Muscle of arm (tissue), 12 donors: ENCODE results near the gene PSMD14. TPM values are rescaled to one million over a fixed set of nuclear protein-coding genes. Genes with fewer than 3 reads are reported as not detected.

Experiments used
- DNase-seq: peaks from one replicate; pipeline ENCODE4 v3.0.0-alpha.2; 2013
- polyA plus RNA-seq, 12 donors: library from polyadenylated mRNA; unstranded; fragments of 120-200 nt; gene quantifications; one replicate each; pipeline ENCODE4 v1.2.1, GENCODE V29; 2013; ENCODE audit not compliant: insufficient read length in 12 of 12

PSMD14 gene
- polyA plus RNA-seq, 12 donors = 20.8 to 50.5 (median 47.2) TPM; not detected in 1

DNA sequence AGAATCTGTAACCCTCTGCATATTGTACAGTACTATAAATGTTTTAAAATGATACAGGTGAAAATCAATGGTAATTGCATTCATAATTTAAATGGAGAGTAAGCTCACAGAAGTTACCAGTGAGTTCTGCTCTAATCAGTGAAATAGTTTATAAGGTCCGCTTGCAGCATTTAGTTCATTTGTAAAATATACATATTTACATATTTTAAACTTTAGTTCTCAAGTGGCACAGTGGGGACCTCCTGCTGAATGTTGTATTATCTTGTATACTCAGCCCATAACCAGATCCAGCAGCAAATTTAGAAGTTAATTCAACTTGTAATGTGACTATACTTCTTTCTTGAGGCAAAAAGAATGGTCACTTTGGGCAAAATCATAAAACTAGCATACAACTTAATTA lies 66.2 kb downstream of the PSMD14 start:
- DNase-seq = no peak

DNA sequence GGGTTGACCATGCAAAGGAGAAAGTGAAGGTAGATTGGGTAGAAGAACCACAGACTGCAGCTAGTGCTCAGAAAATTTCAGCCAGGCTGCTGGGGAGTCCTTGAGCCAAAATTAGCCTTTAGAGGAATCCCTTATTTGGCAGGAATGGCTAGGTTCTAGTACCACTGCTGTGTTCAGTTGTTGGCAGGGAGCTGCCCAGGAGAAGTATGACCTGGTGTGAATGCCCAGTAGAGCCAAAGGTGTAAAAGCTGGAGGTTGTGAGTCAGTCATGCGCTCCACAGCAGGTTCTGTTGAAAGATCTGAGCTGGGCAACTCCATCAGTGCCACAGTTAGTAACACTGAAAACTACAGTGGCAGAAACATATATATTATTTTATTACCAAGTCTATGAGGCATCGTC lies 71.5 kb downstream of the PSMD14 start:
- no peak for DNase-seq

DNA sequence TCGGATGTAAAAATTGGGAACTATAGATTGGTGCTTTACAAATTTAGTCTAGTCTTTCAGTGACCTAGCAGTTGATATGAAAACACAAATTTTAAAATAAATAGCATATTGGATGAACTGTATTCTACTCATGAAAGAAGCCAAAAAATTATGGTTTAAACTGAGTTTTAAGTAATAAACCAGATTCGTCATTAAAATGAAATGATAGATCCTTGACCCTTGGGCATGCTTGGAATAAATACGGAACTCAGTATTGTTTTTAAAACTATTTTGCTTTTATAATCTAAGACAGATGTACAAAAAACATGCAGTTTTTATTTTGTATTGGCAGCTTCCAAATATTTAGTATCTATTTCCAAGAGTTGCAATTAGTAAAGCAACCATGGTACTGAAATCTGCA lies 73.3 kb downstream of the PSMD14 start:
- peak; percentile 13 for DNase-seq

DNA sequence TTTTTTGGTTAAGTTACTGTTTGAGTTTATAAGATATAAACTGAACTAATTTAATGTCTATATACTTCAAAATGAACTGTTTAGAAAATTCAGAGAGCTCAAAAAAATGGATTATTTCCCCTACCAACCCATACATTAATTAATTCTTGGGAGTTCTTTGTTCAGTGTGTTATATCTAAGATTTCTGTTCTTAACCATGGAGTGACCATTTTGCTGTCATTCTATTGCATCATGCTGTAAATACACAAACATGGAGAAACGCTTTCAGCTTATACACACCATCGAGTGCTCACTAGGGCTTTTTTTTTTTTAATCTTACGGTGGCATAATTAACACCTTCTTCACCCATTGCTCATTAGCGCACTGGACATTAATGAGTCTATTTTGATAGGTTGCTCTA lies 74.5 kb downstream of the PSMD14 start:
- no peak for DNase-seq

DNA sequence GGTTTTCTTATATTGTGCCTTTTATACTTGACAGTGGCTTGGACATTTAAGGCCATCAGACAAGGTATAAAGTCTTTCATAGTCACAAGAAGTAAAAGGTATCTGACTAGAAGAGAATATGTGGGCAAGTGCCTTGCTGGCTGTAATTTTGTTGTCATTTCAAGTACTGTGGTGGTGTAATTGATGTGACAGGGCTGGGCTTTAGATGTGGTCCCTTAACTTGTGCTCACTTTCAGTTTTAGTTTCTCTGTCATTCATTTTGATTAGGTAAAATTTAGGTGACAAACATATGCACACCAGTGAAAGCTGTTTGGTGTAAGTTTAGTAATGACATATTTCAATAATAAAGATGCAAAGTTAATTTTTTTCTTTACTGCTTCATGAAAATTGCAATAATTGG lies 76.6 kb downstream of the PSMD14 start:
- DNase-seq = no peak

DNA sequence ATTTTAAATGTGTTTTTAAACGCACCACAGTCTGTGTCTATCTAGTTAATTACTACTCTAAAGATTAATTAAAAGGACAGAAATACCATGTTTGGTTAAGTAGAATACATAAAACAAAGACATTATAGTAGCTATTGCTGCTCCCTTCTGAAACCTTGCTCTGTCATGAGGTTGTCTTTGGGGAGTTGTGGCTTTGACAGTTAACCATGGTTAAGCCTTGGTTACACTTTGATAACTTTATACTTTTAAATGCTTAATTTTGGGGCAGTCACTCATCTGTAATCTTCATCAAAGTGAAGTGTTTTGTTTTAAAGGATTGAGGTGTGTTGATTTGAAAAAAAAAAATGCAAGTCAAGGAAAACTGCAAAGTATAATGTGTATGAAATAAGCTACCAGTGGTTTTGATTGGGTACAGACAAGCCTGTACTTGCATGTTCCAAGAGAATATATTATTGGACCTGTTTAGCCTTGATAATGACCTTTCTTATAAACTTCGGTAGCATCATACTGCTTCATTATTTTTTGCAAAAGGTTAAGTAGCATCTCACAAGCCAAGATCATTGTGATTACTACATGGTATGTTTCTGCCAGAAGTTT lies 78.1 kb downstream of the PSMD14 start:
- DNase-seq = no peak

DNA sequence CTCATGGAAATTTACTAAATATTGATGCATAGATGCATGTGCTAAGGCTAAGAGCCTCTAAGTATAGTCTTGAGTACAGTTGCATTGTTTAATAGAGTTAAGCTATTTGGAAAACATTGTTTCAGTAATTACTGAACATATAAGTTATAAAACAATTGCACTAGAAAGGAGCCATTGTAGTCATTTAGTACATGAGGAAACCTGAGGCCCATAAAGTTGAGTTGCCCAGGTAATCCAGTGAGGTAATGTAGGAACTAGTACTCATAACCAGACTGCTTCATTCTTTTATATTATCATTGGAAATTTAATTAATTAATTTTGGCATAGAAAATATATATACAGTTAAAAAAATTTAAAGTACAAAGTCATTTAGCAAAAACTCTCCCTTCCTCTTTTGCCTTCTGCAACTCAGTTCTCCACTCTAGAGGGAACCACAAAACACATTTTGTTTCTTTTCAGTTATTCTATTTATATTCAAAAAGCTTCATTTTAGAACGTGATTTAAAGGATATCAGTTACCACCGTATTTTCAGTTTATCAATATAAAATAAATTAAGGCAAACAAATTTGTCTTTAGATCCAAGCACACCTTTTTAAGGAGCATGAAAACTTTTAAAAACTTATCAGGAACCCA lies 80.0 kb downstream of the PSMD14 start:
- DNase-seq = no peak

DNA sequence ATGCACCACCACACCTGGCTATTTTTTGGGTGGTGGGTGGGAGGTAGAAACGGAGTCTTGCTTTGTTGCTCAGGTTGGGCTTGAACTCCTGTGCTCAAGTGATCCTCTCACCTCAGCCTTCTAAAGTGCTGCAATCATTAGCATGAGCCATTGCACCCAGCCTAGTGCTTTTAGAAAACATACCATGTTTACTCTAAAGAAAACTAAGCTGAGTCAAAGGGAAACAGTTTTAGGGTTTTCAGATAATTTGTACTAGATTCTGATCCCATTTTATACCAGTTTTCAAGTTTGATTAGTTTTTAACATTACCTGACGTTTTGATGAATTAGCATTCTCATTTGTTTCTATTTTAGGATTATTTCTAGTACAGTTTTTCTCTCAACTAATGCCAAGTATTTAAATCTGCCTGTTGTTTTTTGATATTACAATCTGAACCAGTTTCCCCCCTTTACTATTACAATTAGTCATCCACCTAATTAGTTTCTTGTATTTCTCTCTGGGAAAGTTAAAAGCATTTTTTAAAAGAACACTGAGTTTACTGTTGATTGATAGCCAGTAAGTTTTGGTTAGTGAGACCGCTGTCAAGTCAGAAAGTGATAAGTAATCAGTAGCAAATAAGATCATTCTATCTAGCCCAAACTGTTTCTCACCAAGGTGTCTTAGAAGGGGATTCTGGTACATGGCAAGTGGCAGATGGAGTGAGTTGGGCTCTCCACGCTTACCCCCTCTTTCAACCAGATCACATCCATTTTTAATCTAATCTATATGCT lies 83.7 kb downstream of the PSMD14 start:
- no peak for DNase-seq

DNA sequence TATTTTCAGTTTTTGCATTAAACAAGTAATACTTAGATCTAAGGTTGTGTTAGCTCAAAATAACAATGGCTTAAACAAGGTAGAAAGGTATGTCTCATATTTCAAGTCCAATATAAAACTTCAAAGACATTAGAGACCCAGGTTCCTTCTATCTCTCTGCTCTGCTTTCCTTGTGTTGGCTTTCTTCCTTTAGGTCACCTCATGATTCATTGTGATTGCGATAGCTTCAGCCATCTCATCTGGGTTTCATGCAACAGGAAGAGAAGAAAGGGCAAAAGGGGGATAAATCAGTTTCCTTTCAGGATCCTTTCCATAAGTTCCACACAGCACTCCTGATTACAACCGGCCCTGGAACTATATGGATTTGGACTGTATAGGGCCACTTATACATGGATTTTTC lies 91.9 kb downstream of the PSMD14 start:
- DNase-seq = no peak

DNA sequence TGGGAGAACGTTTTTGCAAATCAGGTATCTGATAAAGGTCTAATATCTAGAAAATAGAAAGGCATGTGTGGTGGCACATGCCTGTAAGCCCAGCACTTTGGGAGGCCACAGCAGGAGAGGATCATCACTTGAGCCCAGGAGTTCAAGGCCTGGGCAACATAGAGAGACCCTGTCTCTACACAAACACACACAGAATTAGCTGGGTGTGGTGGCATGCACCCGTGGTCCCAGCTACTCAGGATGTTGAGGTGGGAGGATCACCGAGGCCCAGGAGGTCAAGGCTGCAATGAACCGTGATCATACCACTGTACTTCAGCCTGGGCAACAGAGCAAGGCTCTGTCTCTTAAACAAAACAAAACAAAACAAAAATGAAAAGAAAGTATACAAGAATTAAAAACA lies 94.1 kb downstream of the PSMD14 start:
- no peak for DNase-seq

DNA sequence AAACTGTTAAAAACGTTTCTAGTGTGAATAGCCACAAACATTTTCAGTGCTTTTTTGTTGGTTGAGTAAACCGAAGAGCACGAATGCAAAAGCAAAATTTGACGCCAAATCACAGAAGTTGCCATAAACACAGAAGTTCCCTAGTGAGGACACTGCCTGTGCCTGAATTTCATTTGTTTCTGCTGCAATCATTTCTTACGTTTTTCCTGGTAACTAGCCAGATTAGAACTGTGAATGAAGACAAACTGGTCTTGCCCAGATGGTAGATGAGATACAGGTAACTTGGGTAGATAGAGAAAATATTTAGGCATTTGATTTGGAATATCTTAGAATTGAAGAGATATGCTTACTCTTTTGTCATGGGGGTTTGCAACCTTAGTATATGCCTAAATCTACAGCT lies 98.1 kb downstream of the PSMD14 start:
- DNase-seq = no peak

DNA sequence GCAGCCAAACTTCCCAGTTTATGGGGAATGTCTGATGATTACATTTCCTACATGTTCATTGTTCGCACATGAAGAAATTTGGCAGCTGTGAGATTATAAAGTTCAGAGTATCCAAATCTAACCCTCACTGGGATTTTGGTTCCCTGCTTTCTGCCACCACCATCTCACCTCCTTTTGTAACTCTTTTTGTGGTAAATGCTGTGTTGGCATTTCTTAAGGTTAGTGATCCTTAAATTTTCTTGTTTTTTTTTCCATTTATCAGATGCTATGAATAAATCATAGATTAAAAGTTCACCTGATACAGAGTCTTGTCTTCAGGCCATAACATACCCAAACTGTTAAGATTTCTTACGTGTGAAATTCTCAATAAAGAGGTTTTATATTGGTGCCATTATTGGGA lies 99.4 kb downstream of the PSMD14 start:
- DNase-seq = no peak

DNA sequence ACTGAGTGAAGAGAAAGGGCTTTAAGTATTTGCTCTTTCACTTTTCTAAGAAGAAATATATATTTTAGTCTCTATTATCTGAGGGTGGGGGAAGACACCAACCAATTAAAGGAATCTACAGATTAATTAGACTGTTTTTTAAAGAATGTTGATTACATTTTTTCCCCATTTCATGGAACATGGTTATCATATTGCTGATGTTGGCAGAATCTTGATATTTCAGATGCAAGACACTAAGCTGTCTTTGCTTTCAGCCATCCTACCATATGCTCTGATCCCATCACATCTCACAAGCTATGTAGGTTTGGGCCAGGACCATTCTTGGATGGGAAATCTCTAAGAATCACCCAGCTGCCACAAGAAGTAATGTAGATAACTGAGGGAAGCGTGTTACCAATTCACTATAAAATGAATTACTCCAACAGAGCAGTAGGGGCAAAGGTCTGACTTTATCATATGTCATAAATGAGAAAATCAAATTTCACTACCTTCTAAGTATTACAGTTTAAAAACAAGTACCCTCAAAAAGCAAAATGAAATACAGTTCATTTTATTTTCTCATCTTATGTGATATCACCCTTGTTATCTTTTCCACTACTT lies 101.2 kb downstream of the PSMD14 start:
- no peak for DNase-seq

DNA sequence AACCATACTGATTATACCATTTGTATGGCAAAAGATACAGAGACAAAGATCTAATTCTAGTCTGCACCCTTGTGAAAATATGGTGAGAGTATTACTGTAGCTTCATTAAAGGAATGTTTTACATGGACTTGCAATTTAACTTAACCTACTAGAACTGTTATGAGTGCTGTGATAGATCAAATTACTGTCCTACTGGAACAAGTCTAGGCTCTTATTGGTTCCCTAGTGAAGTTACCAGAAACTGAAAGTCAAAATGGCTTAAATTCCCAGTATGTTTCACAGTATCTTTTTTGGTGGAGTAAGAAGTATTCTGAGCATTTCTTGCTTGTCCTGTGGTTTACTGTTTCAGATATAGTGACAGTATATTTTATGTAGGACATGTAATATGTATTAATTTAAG lies 104.1 kb downstream of the PSMD14 start:
- no peak for DNase-seq

DNA sequence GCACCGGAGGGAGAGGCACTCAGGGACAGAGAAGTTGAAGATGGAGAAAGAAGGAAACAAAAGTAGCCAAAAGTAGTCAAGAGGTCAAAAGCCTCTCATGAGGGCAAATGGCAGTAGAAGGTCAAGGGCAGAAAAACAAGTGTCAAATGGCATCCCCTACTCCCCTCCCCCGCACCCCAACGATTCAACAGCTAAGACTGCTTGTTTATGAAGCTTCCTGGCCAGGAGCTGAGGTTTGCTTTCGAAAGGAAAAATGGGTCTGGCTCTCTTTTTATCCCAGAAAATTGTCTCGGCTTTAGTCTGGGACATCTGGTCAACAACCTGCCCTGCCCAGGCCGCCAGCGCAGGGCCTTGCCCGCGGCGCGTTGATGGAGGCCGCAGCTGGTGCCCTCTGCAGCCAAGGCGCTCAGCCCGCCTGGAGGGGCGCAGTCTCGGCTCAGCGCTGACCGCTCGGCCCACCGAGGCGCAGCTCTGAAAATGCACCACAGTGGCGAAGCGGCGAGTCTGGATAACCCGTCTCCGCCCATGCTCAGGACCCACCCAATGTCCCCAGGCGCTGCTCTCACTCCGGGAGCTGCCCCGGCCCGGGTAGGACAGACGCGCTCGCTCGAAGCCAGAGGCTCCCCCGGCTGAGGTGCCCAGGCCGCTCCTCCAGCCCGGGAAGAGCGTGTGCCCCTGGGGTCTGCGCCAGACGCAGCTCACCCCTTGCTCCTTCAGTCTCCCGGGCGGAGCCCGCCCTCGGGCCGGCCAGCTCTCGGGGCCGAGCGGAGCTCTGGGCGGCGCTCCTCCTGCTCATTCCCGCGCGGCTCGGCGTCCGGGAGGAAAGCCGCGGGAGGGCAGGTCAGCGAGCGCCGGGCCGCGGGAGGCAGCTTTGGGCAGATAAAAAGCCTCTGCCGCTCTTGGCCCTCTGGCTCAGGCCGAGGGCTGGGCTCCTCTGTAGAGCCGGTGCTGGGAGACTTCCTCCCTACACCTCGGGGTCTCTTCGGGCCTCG lies 106.1 kb downstream of the PSMD14 start:
- no peak for DNase-seq

DNA sequence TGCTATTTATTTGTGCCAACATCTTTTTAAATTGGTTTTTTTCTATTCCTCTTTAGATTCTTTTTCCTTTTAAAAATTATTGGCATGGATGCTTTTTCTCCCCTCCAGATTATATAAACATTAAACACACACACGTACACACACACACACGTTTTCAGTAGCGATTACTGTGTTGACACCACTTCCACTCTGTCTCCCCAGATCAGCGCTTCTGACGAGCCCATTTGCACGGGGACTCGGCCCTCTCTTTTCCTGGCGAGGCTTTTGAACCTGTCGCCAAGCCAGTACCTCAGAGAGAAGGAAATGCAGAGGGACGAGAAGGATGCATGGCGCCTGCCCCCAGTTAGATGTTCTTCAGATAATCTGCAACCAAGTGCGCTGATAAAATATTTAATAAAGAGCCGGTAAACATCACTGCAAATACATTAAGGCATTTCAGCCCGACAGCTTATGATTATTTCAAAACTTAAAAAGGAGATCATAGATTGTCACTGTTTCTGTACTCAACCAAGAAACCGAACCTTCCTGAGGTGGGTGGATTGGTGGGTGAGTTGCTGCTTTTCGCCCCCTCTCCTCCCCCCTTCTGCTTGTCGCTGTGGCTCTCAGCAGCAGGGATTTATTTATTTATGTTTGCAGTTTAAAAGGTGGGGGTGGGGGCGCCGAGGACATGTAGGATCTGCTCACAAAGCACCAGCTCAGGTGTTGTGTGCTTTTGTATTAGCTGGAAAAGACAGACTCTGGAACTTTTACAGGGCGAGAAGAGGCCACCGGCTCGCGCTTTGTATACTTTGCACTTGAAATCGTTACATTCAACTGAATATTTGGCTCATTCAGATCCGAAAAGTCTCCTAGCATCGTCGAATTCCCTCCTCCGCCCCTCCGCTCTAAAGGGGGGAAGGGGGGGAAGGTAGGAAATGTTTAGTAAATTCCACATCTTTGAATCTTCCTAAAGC lies 107.1 kb downstream of the PSMD14 start:
- DNase-seq = no peak

DNA sequence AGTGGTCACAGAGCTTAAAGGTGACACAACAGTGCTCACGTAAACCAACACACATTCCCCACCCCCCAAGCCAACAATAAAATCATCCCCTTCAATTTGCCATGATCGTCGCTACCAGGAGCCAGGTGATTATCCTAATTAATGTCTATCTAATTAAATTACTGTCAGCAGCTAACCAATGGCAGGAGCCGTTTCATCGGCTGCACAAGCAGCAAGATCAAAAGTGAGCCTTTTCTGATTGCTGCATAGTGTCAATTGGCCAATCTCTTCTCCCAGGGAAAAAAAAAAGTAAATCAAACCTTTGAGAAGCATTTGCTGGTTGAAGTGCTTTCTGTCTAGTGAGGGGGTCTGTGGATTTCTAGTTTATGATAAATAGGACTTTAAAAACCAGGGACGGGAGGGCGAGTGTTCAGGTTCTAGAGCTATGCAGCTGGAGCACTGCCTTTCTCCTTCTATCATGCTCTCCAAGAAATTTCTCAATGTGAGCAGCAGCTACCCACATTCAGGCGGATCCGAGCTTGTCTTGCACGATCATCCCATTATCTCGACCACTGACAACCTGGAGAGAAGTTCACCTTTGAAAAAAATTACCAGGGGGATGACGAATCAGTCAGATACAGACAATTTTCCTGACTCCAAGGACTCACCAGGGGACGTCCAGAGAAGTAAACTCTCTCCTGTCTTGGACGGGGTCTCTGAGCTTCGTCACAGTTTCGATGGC lies 107.9 kb downstream of the PSMD14 start, which contains the start of gene TBR1:
TSS of gene TBR1 (plus strand) at position 311 of the 721 bp plus-strand sequence. CDS start at position 425, 114 bp downstream.
- no peak for DNase-seq

DNA sequence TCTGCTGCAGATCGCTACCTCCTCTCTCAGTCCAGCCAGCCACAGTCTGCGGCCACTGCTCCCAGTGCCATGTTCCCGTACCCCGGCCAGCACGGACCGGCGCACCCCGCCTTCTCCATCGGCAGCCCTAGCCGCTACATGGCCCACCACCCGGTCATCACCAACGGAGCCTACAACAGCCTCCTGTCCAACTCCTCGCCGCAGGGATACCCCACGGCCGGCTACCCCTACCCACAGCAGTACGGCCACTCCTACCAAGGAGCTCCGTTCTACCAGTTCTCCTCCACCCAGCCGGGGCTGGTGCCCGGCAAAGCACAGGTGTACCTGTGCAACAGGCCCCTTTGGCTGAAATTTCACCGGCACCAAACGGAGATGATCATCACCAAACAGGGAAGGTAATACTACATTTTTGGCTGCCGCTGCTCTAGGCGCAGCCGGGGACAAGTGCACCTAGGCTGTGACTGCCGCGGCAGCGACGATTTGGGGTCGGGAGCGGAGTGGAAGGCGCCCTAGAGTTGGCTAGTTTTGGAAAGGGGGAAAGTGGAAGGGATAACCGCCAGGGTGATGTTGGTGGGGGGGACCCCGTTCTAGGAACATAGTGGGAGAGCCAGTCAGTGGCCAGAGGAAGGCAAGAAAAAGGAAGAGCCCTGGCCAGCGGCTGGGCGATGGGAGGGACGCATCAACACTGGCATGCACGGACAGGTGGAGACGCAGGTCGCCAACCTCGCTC lies 108.6 kb downstream of the PSMD14 start:
- no peak for DNase-seq
